Liver (tissue), 9 donors: ENCODE measurements around the gene NPAS2. TPM values are rescaled to one million over a fixed set of nuclear protein-coding genes. Genes with fewer than 3 reads are reported as not detected.

Experiments
- DNase-seq: peaks from one replicate; pipeline ENCODE4 v3.0.0-alpha.2; 2017; ENCODE audit warnings: low spot score
- H3K27ac ChIP-seq, 2 donors: one replicate each; pipeline ENCODE4 v1.7.0; 2013; ENCODE audit warnings: inconsistent platforms in 2 of 2, low read length in 2 of 2, control low read depth in 1 of 2, low read depth in 1 of 2, mild to moderate bottlenecking in 1 of 2
- H3K27me3 ChIP-seq, 4 donors: one replicate each; pipeline versions ENCODE4 v1.6.1 to v1.7.0; 2013; ENCODE audit warnings: low read length in 3 of 4, inconsistent platforms in 1 of 4, mild to moderate bottlenecking in 1 of 4, moderate library complexity in 1 of 4; ENCODE audit not compliant: control insufficient read depth in 4 of 4, insufficient read depth in 4 of 4
- H3K36me3 ChIP-seq, 4 donors: one replicate each; pipeline versions ENCODE4 v1.6.1 to v1.7.0; 2013; ENCODE audit warnings: low read length in 3 of 4, mild to moderate bottlenecking in 3 of 4, low read depth in 1 of 4, moderate library complexity in 1 of 4; ENCODE audit not compliant: control insufficient read depth in 4 of 4, insufficient read depth in 3 of 4
- H3K4me1 ChIP-seq, 4 donors: one replicate each; pipeline versions ENCODE4 v1.6.1 to v1.7.0; 2013; ENCODE audit warnings: low read length in 3 of 4, mild to moderate bottlenecking in 3 of 4, moderate library complexity in 1 of 4; ENCODE audit not compliant: control insufficient read depth in 4 of 4, insufficient read depth in 4 of 4
- H3K4me3 ChIP-seq, 3 donors: one replicate each; pipeline versions ENCODE4 v1.6.1 to v1.7.0; 2013; ENCODE audit warnings: low read length in 3 of 3, control low read depth in 1 of 3, low read depth in 1 of 3, mild to moderate bottlenecking in 1 of 3
- H3K9ac ChIP-seq, 2 donors: one replicate each; pipeline ENCODE4 v1.7.0; 2013; ENCODE audit warnings: low read length in 2 of 2, mild to moderate bottlenecking in 2 of 2, moderate library complexity in 2 of 2, control low read depth in 1 of 2, low read depth in 1 of 2
- H3K9me3 ChIP-seq, 4 donors: one replicate each; pipeline versions ENCODE4 v1.6.1 to v1.7.0; 2013; ENCODE audit warnings: low read length in 3 of 4; ENCODE audit not compliant: control insufficient read depth in 4 of 4
- EGR1 ChIP-seq, 2 donors: IDR thresholded peaks; 2 replicates each; pipeline ENCODE4 v1.6.1; 2016 to 2018; ENCODE audit warnings: antibody characterized with exemption in 2 of 2, low read depth in 2 of 2
- FOXA1 ChIP-seq: IDR thresholded peaks from 2 replicates; pipeline ENCODE4 v1.6.1; 2016; ENCODE audit warnings: antibody characterized with exemption
- FOXA2 ChIP-seq: IDR thresholded peaks from 2 replicates; pipeline ENCODE4 v1.6.1; 2016; ENCODE audit warnings: antibody characterized with exemption
- GABPA ChIP-seq, 2 donors: IDR thresholded peaks in 1 of 2; conservative IDR thresholded peaks in 1 of 2; 2 replicates each; pipeline ENCODE4 v1.6.1; 2016; ENCODE audit warnings: antibody characterized with exemption in 2 of 2, mild to moderate bottlenecking in 1 of 2, moderate library complexity in 1 of 2
- HNF4A ChIP-seq, 2 donors: conservative IDR thresholded peaks; 2 replicates each; pipeline ENCODE4 v1.6.1; 2016; ENCODE audit warnings: antibody characterized with exemption in 2 of 2, mild to moderate bottlenecking in 2 of 2
- HNF4G ChIP-seq: IDR thresholded peaks from 2 replicates; pipeline ENCODE4 v1.6.1; 2016; ENCODE audit warnings: antibody characterized with exemption
- JUND ChIP-seq, 2 donors: IDR thresholded peaks; 2 replicates each; pipeline ENCODE4 v1.6.1; 2016; ENCODE audit warnings: antibody characterized with exemption in 2 of 2
- MAX ChIP-seq: IDR thresholded peaks from 2 replicates; pipeline ENCODE4 v1.6.1; 2016; ENCODE audit warnings: antibody characterized with exemption
- NR2F2 ChIP-seq: IDR thresholded peaks from 2 replicates; pipeline ENCODE4 v1.6.1; 2016; ENCODE audit warnings: antibody characterized with exemption
- RAD21 ChIP-seq, 2 donors: IDR thresholded peaks; 2 replicates each; pipeline ENCODE4 v1.6.1; 2016; ENCODE audit warnings: antibody characterized with exemption in 2 of 2, mild to moderate bottlenecking in 2 of 2
- REST ChIP-seq: IDR thresholded peaks from 2 replicates; pipeline ENCODE4 v1.6.1; 2016; ENCODE audit warnings: antibody characterized with exemption, mild to moderate bottlenecking
- RXRA ChIP-seq, 2 donors: IDR thresholded peaks; 2 replicates each; pipeline ENCODE4 v1.6.1; 2017 to 2018; ENCODE audit warnings: antibody characterized with exemption in 2 of 2, mild to moderate bottlenecking in 1 of 2
- SP1 ChIP-seq: IDR thresholded peaks from 2 replicates; pipeline ENCODE4 v1.6.1; 2018; ENCODE audit warnings: antibody characterized with exemption, mild to moderate bottlenecking
- TAF1 ChIP-seq: conservative IDR thresholded peaks from 2 replicates; pipeline ENCODE4 v1.6.1; 2016; ENCODE audit warnings: antibody characterized with exemption, mild to moderate bottlenecking
- YY1 ChIP-seq: IDR thresholded peaks from 2 replicates; pipeline ENCODE4 v1.6.1; 2016; ENCODE audit warnings: antibody characterized with exemption, mild to moderate bottlenecking
- WGBS: extraction: QIAGEN DNeasy Blood & Tissue Kit; methylation state at CpG from one replicate; pipeline ENCODE4 v1.1.7; 2013; 5-methylcytosine and 5-hydroxymethylcytosine counted together
- polyA plus RNA-seq, 2 donors: library from polyadenylated mRNA; stranded (reverse) in 1 of 2; unstranded in 1 of 2; fragments of 200-250 nt in 1 of 2; fragments of >200 nt in 1 of 2; fragmentation: Nextera tagmentation in 1 of 2; extraction: Ambion mirVana in 1 of 2; gene quantifications; one replicate each; pipeline versions ENCODE4 v1.2.1 to v1.2.3, GENCODE V29; 2013 to 2015
- total RNA-seq, 2 donors: library from RNA; depleted of rRNA; stranded (reverse); fragments of >200 nt; gene quantifications; one replicate each; pipeline ENCODE4 v1.2.3, GENCODE V29; 2014
- TF ChIP-seq, protein P1 (sequence below): fragments of 150-350 bp; IDR thresholded peaks from 2 replicates; pipeline ENCODE4 v1.5.1; 2017; ENCODE audit warnings: improper control_type of control experiment, low read depth, low read length; ENCODE audit not compliant: missing input control
- TF ChIP-seq, protein P2 (sequence below): IDR thresholded peaks from 2 replicates; pipeline ENCODE4 v1.6.1; 2016; ENCODE audit warnings: antibody characterized with exemption
- TF ChIP-seq, protein P3 (sequence below): IDR thresholded peaks from 2 replicates; pipeline ENCODE4 v1.6.1; 2016; ENCODE audit warnings: antibody characterized with exemption
- donor health status: healthy.
- donor health status: healthy.
- donor health status: healthy.
- donor health status: healthy.
- donor health status: healthy.

The NPAS2 gene
- total and polyA plus RNA-seq, 4 donors, result 0.33 to 24.3 (median 6.6) TPM

DNA sequence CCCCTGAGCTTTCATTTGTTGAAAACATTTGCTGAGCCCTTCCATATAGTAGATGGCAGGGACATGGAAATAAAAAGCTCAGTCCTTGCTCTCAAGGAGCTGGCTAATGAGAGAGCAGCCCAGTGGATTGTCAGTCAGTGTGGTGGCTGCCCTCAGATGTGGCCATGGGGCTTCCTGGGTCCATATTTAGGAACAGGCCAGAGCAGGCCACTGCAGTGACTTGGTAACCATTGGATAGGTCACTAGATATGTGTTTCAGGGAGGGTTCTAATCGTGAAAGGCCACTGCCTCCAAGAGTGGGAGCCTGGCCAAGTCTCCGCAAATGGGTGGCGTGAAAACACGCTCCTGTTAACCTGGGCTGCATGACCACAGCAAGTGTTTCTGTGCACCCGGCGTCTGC lies 37.4 kb downstream of the NPAS2 start:
- TF ChIP-seq YY1, result no peak
- no peak for TF ChIP-seq FOXA2
- TF ChIP-seq, protein P1, sequence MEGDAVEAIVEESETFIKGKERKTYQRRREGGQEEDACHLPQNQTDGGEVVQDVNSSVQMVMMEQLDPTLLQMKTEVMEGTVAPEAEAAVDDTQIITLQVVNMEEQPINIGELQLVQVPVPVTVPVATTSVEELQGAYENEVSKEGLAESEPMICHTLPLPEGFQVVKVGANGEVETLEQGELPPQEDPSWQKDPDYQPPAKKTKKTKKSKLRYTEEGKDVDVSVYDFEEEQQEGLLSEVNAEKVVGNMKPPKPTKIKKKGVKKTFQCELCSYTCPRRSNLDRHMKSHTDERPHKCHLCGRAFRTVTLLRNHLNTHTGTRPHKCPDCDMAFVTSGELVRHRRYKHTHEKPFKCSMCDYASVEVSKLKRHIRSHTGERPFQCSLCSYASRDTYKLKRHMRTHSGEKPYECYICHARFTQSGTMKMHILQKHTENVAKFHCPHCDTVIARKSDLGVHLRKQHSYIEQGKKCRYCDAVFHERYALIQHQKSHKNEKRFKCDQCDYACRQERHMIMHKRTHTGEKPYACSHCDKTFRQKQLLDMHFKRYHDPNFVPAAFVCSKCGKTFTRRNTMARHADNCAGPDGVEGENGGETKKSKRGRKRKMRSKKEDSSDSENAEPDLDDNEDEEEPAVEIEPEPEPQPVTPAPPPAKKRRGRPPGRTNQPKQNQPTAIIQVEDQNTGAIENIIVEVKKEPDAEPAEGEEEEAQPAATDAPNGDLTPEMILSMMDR, result no peak
- TF ChIP-seq HNF4G, result no peak
- no peak for TF ChIP-seq TAF1
- no peak for TF ChIP-seq GABPA (IDR thresholded peaks at IDR 0.05 in 1 of 2, conservative IDR thresholded peaks at IDR 0.05 in 1 of 2)
- TF ChIP-seq FOXA1, result no peak
- no peak for TF ChIP-seq EGR1 (IDR thresholded peaks at IDR 0.05; ENCODE audit: low read depth in 2 of 2)
- no peak for TF ChIP-seq SP1
- no peak for TF ChIP-seq RXRA (IDR thresholded peaks at IDR 0.05)
- TF ChIP-seq MAX, result no peak
- TF ChIP-seq, protein P2, sequence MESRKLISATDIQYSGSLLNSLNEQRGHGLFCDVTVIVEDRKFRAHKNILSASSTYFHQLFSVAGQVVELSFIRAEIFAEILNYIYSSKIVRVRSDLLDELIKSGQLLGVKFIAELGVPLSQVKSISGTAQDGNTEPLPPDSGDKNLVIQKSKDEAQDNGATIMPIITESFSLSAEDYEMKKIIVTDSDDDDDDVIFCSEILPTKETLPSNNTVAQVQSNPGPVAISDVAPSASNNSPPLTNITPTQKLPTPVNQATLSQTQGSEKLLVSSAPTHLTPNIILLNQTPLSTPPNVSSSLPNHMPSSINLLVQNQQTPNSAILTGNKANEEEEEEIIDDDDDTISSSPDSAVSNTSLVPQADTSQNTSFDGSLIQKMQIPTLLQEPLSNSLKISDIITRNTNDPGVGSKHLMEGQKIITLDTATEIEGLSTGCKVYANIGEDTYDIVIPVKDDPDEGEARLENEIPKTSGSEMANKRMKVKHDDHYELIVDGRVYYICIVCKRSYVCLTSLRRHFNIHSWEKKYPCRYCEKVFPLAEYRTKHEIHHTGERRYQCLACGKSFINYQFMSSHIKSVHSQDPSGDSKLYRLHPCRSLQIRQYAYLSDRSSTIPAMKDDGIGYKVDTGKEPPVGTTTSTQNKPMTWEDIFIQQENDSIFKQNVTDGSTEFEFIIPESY, result no peak
- no peak for TF ChIP-seq HNF4A (conservative IDR thresholded peaks at IDR 0.05)
- no peak for TF ChIP-seq REST
- no peak for TF ChIP-seq RAD21 (IDR thresholded peaks at IDR 0.05)
- no peak for TF ChIP-seq JUND (IDR thresholded peaks at IDR 0.05)
- TF ChIP-seq NR2F2, result no peak
- TF ChIP-seq, protein P3, sequence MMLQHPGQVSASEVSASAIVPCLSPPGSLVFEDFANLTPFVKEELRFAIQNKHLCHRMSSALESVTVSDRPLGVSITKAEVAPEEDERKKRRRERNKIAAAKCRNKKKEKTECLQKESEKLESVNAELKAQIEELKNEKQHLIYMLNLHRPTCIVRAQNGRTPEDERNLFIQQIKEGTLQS, result no peak
- H3K9ac ChIP-seq, result no peak overlapping the region
- H3K4me1 ChIP-seq, result peaks cover 0 to 15% (median 2%) of the 10 kb centered on the region in 4 donors
- H3K27me3 ChIP-seq, result no peaks in the 10 kb centered on the region
- H3K4me3 ChIP-seq, result no peak overlapping the region
- DNase-seq, result no peak
- no peak overlapping the region for H3K27ac ChIP-seq
- WGBS, result 80% methylated on average over 6 of the region's 6 CpGs
- no peaks in the 10 kb centered on the region for H3K9me3 ChIP-seq
- H3K36me3 ChIP-seq, result no peaks in the 10 kb centered on the region
